CD4-positive, alpha-beta T cell (primary cell): ENCODE measurements around the gene SLC1A7. TPM values are rescaled to one million over a fixed set of nuclear protein-coding genes. Genes with fewer than 3 reads are reported as not detected.

Source experiments
- ATAC-seq: fragments of 200-7000 bp; cut with Tn5 transposase; one replicate; pipeline ENCODE4 v1.10.0; 2022; ENCODE audit warnings: mild to moderate bottlenecking; ENCODE audit not compliant: poor library complexity
- CTCF ChIA-PET: fragments of 350-600 bp; sonication (Branson Sonifier 250); formaldehyde crosslinking; loops from one replicate; lab custom pipeline; 2021; ENCODE audit warnings: antibody characterized with exemption, inconsistent platforms; lab: Charles Lee
- POLR2A ChIA-PET: fragments of 350-600 bp; sonication (Branson Sonifier 250); formaldehyde crosslinking; loops from one replicate; lab custom pipeline; 2021; ENCODE audit warnings: antibody characterized with exemption, inconsistent platforms; lab: Charles Lee
- DNase-seq, 14 experiments: peaks; one replicate each; pipeline ENCODE4 v3.0.0-alpha.2; 2013 to 2020; ENCODE audit warnings: mixed read lengths in 2 of 14
- H3K27ac ChIP-seq, 2 donors: one replicate each; pipeline versions ENCODE4 v1.5.1 to v1.7.0; 2013; ENCODE audit warnings: low read length in 2 of 2, low read depth in 1 of 2, mild to moderate bottlenecking in 1 of 2
- H3K27me3 ChIP-seq, 2 experiments: 1 replicate in 1 of 2; 2 replicates in 1 of 2; pipeline versions ENCODE4 v1.6.1 to v1.7.0; 2013; ENCODE audit warnings: low read length in 2 of 2, control low read depth in 1 of 2, mild to moderate bottlenecking in 1 of 2, moderate library complexity in 1 of 2; ENCODE audit not compliant: insufficient read depth in 2 of 2, control insufficient read depth in 1 of 2
- H3K36me3 ChIP-seq: one replicate; pipeline ENCODE4 v1.6.1; 2013; ENCODE audit warnings: low read length, control low read depth; ENCODE audit not compliant: insufficient read depth
- H3K4me1 ChIP-seq: one replicate; pipeline ENCODE4 v1.6.1; 2013; ENCODE audit warnings: low read length, control low read depth; ENCODE audit not compliant: insufficient read depth
- H3K4me3 ChIP-seq: one replicate; pipeline ENCODE4 v1.5.1; 2013; ENCODE audit warnings: mild to moderate bottlenecking, low read length, moderate library complexity
- H3K9me3 ChIP-seq, 2 experiments: 1 replicate in 1 of 2; 2 replicates in 1 of 2; pipeline versions ENCODE4 v1.6.1 to v1.7.0; 2013; ENCODE audit warnings: low read length in 2 of 2, mild to moderate bottlenecking in 2 of 2, control low read depth in 1 of 2, moderate library complexity in 1 of 2; ENCODE audit not compliant: control insufficient read depth in 1 of 2, insufficient read depth in 1 of 2
- H3K27ac Mint-ChIP-seq: one replicate; pipeline ENCODE4 v1.8.0; 2020; ENCODE audit warnings: mixed read lengths
- H3K27me3 Mint-ChIP-seq: one replicate; pipeline ENCODE4 v1.8.0; 2021; ENCODE audit warnings: mixed read lengths
- H3K36me3 Mint-ChIP-seq: one replicate; pipeline ENCODE4 v1.8.0; 2021; ENCODE audit warnings: low read depth, mixed read lengths
- H3K4me1 Mint-ChIP-seq: one replicate; pipeline ENCODE4 v1.8.0; 2021; ENCODE audit warnings: low read depth, mixed read lengths
- H3K4me3 Mint-ChIP-seq: one replicate; pipeline ENCODE4 v1.8.0; 2020; ENCODE audit warnings: mild to moderate bottlenecking, mixed read lengths
- H3K9me3 Mint-ChIP-seq: one replicate; pipeline ENCODE4 v1.8.0; 2020; ENCODE audit warnings: mixed read lengths
- CTCF ChIP-seq: fragments of 200-600 bp; IDR thresholded peaks from one replicate; pipeline ENCODE4 v1.8.0; 2022; ENCODE audit warnings: antibody characterized with exemption, mild to moderate bottlenecking
- intact Hi-C, 2 experiments: fragments of 100-400 bp; cut with DNase I in 1 of 2; cut with micrococcal nuclease in 1 of 2; formaldehyde crosslinking; loops; one replicate each; pipeline versions ENCODE4 v1.15.1 to v1.9.0; 2023 to 2025; cut with DNase I, micrococcal nuclease
- total RNA-seq, 174 experiments: library from RNA in 2 of 174; stranded (reverse) in 2 of 174; gene quantifications; one replicate each; pipeline ENCODE4 v1.2.3 and lab custom pipeline; 2021 to 2026

SLC1A7 gene
- total RNA-seq, 2 experiments from 2014 or later = not detected

DNA sequence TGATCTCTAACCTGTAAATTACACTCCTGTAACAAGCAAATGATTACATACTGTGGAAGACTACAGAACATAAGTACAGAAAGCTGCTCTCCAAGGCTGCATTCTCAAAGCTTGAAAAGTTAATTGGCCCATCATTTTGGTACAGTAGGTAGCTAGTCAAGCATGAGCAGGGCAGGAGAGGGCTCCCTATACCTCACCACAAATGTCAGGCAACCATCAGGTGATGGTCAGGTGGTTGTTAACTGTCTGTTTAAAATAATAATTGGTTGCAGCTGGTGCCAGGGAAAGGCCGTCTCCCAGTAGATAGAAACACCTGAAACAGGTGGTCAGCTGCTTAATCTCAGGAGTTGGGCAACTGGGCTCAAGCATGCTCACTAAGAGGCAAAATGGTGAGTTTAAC is 13.1 kb upstream of the SLC1A7 start:
- POLR2A ChIA-PET = no interaction called here

GRCh38 chr1:53154859-53155438 is 12.5 kb upstream of the SLC1A7 start:
- no peak for TF ChIP-seq CTCF
- POLR2A ChIA-PET = no interaction called here

More for the DNA sequence above, 13.1 kb upstream of the SLC1A7 start:
- no peaks in the 10 kb centered on the region for H3K27me3 Mint-ChIP-seq
- no peaks in the 10 kb centered on the region for H3K9me3 Mint-ChIP-seq
- H3K27me3 ChIP-seq = no peaks in the 10 kb centered on the region
- H3K27ac Mint-ChIP-seq = no peak overlapping the region
- no peaks in the 10 kb centered on the region for H3K36me3 ChIP-seq
- no peak overlapping the region for H3K4me3 Mint-ChIP-seq
- H3K27ac ChIP-seq = no peak overlapping the region
- intact Hi-C loops = no loop called here
- TF ChIP-seq CTCF = no peak
- no peaks in the 10 kb centered on the region for H3K4me1 ChIP-seq
- DNase-seq = no peak
- no peak overlapping the region for H3K4me3 ChIP-seq
- no peaks in the 10 kb centered on the region for H3K4me1 Mint-ChIP-seq
- CTCF ChIA-PET = no interaction called here
- no peaks in the 10 kb centered on the region for H3K9me3 ChIP-seq
- no peak for ATAC-seq
- no peaks in the 10 kb centered on the region for H3K36me3 Mint-ChIP-seq

DNA sequence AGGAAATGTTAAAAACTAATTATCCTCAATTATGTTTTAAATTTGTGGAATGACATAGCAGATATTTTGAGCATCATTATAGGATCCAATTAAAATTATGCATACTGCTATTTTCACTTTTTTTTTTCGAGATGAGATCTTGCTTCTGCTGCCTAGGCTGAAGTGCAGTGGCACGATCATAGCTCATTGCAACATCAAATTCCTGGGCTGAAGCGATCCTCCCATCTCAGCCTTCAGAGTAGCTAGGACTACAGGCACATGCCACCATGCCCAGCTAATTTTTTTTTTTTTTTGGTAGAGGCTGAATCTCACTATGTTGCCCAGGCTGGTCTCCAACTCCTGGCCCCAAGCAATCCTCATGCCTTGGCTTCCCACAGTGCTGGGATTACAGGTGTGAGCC is 11.3 kb upstream of the SLC1A7 start:
- no peak overlapping the region for H3K4me3 Mint-ChIP-seq
- H3K4me1 ChIP-seq = no peaks in the 10 kb centered on the region
- no peaks in the 10 kb centered on the region for H3K36me3 ChIP-seq
- intact Hi-C loops = no loop called here
- TF ChIP-seq CTCF = no peak
- H3K27me3 Mint-ChIP-seq = no peaks in the 10 kb centered on the region
- no peaks in the 10 kb centered on the region for H3K9me3 Mint-ChIP-seq
- ChIA-PET POLR2A (no interaction called here), CTCF (interaction anchor here (0.7 kb wide), 1 partner anchor 12 kb away, joined by 5 read pairs; the partner anchor contains the start of gene SLC1A7)
- H3K27me3 ChIP-seq = no peaks in the 10 kb centered on the region
- no peaks in the 10 kb centered on the region for H3K4me1 Mint-ChIP-seq
- no peak for ATAC-seq
- H3K36me3 Mint-ChIP-seq = no peaks in the 10 kb centered on the region
- H3K27ac Mint-ChIP-seq = no peak overlapping the region
- H3K9me3 ChIP-seq = no peaks in the 10 kb centered on the region
- no peak for DNase-seq
- no peak overlapping the region for H3K4me3 ChIP-seq
- no peak overlapping the region for H3K27ac ChIP-seq

More at GRCh38 chr1:53154859-53155438, 12.5 kb upstream of the SLC1A7 start:
- H3K27ac Mint-ChIP-seq = no peak overlapping the region
- Histone ChIP-seq H3K36me3 (no peaks in the 10 kb centered on the region), H3K4me3 (no peak overlapping the region), H3K27ac (no peak overlapping the region), H3K27me3 (no peaks in the 10 kb centered on the region), H3K9me3 (no peaks in the 10 kb centered on the region), H3K4me1 (no peaks in the 10 kb centered on the region)
- H3K4me3 Mint-ChIP-seq = no peak overlapping the region
- H3K9me3 Mint-ChIP-seq = no peaks in the 10 kb centered on the region
- H3K36me3 Mint-ChIP-seq = no peaks in the 10 kb centered on the region
- no peaks in the 10 kb centered on the region for H3K4me1 Mint-ChIP-seq
- CTCF ChIA-PET = no interaction called here
- ATAC-seq (no peak), DNase-seq (no peak)
- intact Hi-C loops = no loop called here
- no peaks in the 10 kb centered on the region for H3K27me3 Mint-ChIP-seq
